Stimulated activated CD8-positive, alpha-beta memory T cell treated with anti-CD3 and anti-CD28 coated beads, Interleukin-2, amount 100 ng/mL, for 48 hours (primary cell): Measurements from ENCODE around the gene HOXA7.

Experiments used
- DNase-seq, 2 donors: peaks; one replicate each; pipeline ENCODE4 v3.0.0-alpha.2; 2020; ENCODE audit warnings: low read depth in 2 of 2

Gene HOXA7

GRCh38 chr7:27182285-27182841, 25.9 kb upstream of the HOXA7 start:
- DNase-seq: no peak

GRCh38 chr7:27181795-27182275, 25.4 kb upstream of the HOXA7 start:
- no peak for DNase-seq

GRCh38 chr7:27180431-27181420, 24.3 kb upstream of the HOXA7 start:
- DNase-seq: no peak

GRCh38 chr7:27179503-27180430, 23.3 kb upstream of the HOXA7 start:
- peak in 1 of 2 donors; percentile 54 for DNase-seq

- no peak for DNase-seq
Observed at GRCh38 chr7:27179030-27179429, 22.6 kb upstream of the HOXA7 start.

GRCh38 chr7:27178366-27178765, 21.9 kb upstream of the HOXA7 start:
- no peak for DNase-seq

GRCh38 chr7:27177795-27178320, 21.4 kb upstream of the HOXA7 start:
- DNase-seq: no peak

GRCh38 chr7:27176962-27177794, 20.7 kb upstream of the HOXA7 start:
- no peak for DNase-seq

GRCh38 chr7:27176524-27176845, 20.0 kb upstream of the HOXA7 start:
- no peak for DNase-seq

GRCh38 chr7:27175626-27176523, 19.4 kb upstream of the HOXA7 start:
- no peak for DNase-seq

GRCh38 chr7:27174874-27175625, 18.6 kb upstream of the HOXA7 start:
- no peak for DNase-seq

GRCh38 chr7:27173956-27174873, 17.7 kb upstream of the HOXA7 start, which contains the start of gene HOXA10:
Gene HOXA10, minus strand, starts transcription at chr7:27174320. Its CDS starts 14 bp downstream, at chr7:27174306.
- no peak for DNase-seq

GRCh38 chr7:27173511-27173955, 17.1 kb upstream of the HOXA7 start:
- no peak for DNase-seq

GRCh38 chr7:27172823-27173510, 16.5 kb upstream of the HOXA7 start:
- no peak for DNase-seq

GRCh38 chr7:27172315-27172774, 15.9 kb upstream of the HOXA7 start:
- no peak for DNase-seq

- DNase-seq: no peak
Observed at GRCh38 chr7:27171637-27172314, 15.3 kb upstream of the HOXA7 start.

- no peak for DNase-seq
Observed at GRCh38 chr7:27171325-27171636, 14.8 kb upstream of the HOXA7 start.
